Measurements from ENCODE around the gene KLHL21.

Gene KLHL21

GRCh38 chr1:6557597-6557996 lies 45.1 kb downstream of the KLHL21 start:
- H3K9me3 ChIP-seq (ENCODE audit: low read length) = no peaks in the 10 kb centered on the region
- H3K4me3 ChIP-seq (ENCODE audit: low read length) = no peak overlapping the region
- H3K4me1 ChIP-seq (ENCODE audit: insufficient read depth, low read length) = peaks cover 13% of the 10 kb centered on the region
- H3K36me3 ChIP-seq (ENCODE audit: insufficient read depth, low read length) = no peaks in the 10 kb centered on the region
- H3K27me3 ChIP-seq (ENCODE audit: insufficient read depth, low read length) = no peaks in the 10 kb centered on the region
- H2AFZ ChIP-seq (ENCODE audit: low read depth, low read length) = no peak overlapping the region

DNA sequence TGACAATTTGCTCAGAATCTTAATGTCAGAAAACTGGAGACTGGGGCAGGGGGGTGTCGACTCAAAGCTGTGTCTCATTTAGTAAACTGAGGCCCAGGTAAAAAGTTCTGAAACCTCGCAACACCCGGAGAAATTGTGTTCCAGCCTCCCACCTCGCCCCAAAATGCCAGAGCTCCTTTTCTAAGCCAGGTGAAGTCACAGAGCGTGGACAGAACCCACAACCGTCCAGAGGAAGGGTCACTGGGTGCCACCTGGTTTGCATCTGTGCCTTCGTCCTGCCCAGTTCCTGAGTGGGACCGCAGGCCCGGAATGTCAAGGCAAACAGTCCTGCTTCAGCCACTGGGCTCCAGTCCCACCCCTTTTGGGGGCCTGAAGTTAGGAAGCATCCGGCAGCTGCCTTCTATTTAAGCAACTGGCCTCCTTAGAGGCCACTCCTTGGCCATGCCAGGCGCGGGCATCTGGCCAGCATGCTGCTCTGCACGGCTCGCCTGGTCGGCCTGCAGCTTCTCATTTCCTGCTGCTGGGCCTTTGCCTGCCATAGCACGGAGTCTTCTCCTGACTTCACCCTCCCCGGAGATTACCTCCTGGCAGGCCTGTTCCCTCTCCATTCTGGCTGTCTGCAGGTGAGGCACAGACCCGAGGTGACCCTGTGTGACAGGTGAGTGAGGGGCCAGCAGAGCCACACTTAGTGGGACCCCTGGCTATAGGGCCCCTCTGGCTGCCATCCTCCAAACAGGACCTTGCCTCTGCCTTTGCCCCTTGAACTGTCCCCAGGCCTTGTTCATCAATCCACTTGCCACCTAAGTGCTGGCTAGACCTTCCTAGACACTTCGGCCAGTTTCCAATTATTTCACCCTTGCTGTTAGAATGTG lies 47.5 kb downstream of the KLHL21 start, which contains the start of gene TAS1R1:
Gene TAS1R1 (plus strand): TSS at position 401 of the 872 bp plus-strand sequence. CDS start 67 bp downstream, at position 468.
- no peaks in the 10 kb centered on the region for H3K27me3 ChIP-seq (ENCODE audit: insufficient read depth, low read length)

GRCh38 chr1:6554031-6554906 lies 48.4 kb downstream of the KLHL21 start, which contains the start of gene NOL9:
TSS of gene NOL9 (minus strand) at chr1:6554513. CDS start at chr1:6554502, 11 bp downstream.
- H2AFZ ChIP-seq (ENCODE audit: low read depth, low read length) = peak within 1 kb of the TSS; percentile 90
- peak within 1 kb of the TSS; percentile 88 for H3K4me3 ChIP-seq (ENCODE audit: low read length)
- no peaks in the 10 kb centered on the region for H3K9me3 ChIP-seq (ENCODE audit: low read length)
- H3K27me3 ChIP-seq (ENCODE audit: insufficient read depth, low read length) = no peaks in the 10 kb centered on the region
- peaks cover 16% of the 10 kb centered on the region for H3K36me3 ChIP-seq (ENCODE audit: insufficient read depth, low read length)
- H3K4me1 ChIP-seq (ENCODE audit: insufficient read depth, low read length) = peaks cover 14% of the 10 kb centered on the region

More for the DNA sequence above, 47.5 kb downstream of the KLHL21 start, which contains the start of gene TAS1R1:
- Histone ChIP-seq H3K9me3 (ENCODE audit: low read length) (no peaks in the 10 kb centered on the region), H2AFZ (ENCODE audit: low read depth, low read length) (peak within 1 kb of the TSS; percentile 90), H3K4me1 (ENCODE audit: insufficient read depth, low read length) (peaks cover 14% of the 10 kb centered on the region), H3K36me3 (ENCODE audit: insufficient read depth, low read length) (peaks cover 9% of the 10 kb centered on the region), H3K4me3 (ENCODE audit: low read length) (peak within 1 kb of the TSS; percentile 88)

GRCh38 chr1:6547301-6547700 lies 55.4 kb downstream of the KLHL21 start:
- Histone ChIP-seq H3K36me3 (ENCODE audit: insufficient read depth, low read length) (peaks cover 69% of the 10 kb centered on the region), H3K4me3 (ENCODE audit: low read length) (no peak overlapping the region), H2AFZ (ENCODE audit: low read depth, low read length) (no peak overlapping the region), H3K4me1 (ENCODE audit: insufficient read depth, low read length) (no peaks in the 10 kb centered on the region), H3K9me3 (ENCODE audit: low read length) (no peaks in the 10 kb centered on the region), H3K27me3 (ENCODE audit: insufficient read depth, low read length) (no peaks in the 10 kb centered on the region)

DNA sequence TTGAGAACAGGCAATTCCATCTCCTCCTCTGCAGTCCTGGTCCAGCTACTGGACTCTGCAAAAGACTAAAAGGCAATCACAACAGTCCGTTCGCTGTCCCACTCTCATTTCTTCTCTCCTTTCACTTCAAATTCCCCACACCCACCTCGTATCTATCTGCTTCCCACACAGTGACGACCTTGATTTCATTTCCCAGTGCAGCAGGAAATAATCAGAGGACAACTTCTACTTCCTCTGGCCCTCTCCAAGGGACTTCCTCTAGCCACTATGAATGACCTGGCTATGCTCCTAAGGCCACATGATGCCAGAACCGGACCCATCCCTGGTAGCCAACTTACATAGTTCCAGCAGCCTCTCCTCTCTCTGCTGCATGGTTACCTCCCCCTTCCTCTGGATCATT lies 56.3 kb downstream of the KLHL21 start:
- Histone ChIP-seq H3K9me3 (ENCODE audit: low read length) (no peaks in the 10 kb centered on the region), H2AFZ (ENCODE audit: low read depth, low read length) (no peak overlapping the region), H3K27me3 (ENCODE audit: insufficient read depth, low read length) (no peaks in the 10 kb centered on the region), H3K4me3 (ENCODE audit: low read length) (no peak overlapping the region), H3K4me1 (ENCODE audit: insufficient read depth, low read length) (no peaks in the 10 kb centered on the region), H3K36me3 (ENCODE audit: insufficient read depth, low read length) (peaks cover 76% of the 10 kb centered on the region)

GRCh38 chr1:6545276-6546112 lies 57.2 kb downstream of the KLHL21 start:
- H3K27me3 ChIP-seq (ENCODE audit: insufficient read depth, low read length) = no peaks in the 10 kb centered on the region
- H3K36me3 ChIP-seq (ENCODE audit: insufficient read depth, low read length) = peaks cover 75% of the 10 kb centered on the region
- H3K9me3 ChIP-seq (ENCODE audit: low read length) = no peaks in the 10 kb centered on the region
- no peaks in the 10 kb centered on the region for H3K4me1 ChIP-seq (ENCODE audit: insufficient read depth, low read length)
- H2AFZ ChIP-seq (ENCODE audit: low read depth, low read length) = no peak overlapping the region
- no peak overlapping the region for H3K4me3 ChIP-seq (ENCODE audit: low read length)

- Histone ChIP-seq H3K9me3 (ENCODE audit: low read length) (no peaks in the 10 kb centered on the region), H3K4me1 (ENCODE audit: insufficient read depth, low read length) (no peaks in the 10 kb centered on the region), H3K27me3 (ENCODE audit: insufficient read depth, low read length) (no peaks in the 10 kb centered on the region), H3K36me3 (ENCODE audit: insufficient read depth, low read length) (peaks cover 74% of the 10 kb centered on the region), H2AFZ (ENCODE audit: low read depth, low read length) (no peak overlapping the region), H3K4me3 (ENCODE audit: low read length) (no peak overlapping the region)
These were observed 57.8 kb downstream of the KLHL21 start for GRCh38 chr1:6544831-6545230.

All from neuron (in vitro differentiated cells).